HG03342 (cell line): ENCODE measurements around the gene SELPLG.

Experiments used
- ATAC-seq: cut with Tn5 transposase; IDR thresholded peaks from one replicate; pipeline ENCODE4 v1.9.1; 2021; ENCODE audit warnings: mild to moderate bottlenecking, moderate library complexity; ENCODE audit not compliant: unreplicated experiment

SELPLG gene

GRCh38 chr12:108605690-108606406, 27.8 kb downstream of the SELPLG start:
- no peak for ATAC-seq

GRCh38 chr12:108605000-108605689, 28.5 kb downstream of the SELPLG start:
- no peak for ATAC-seq

GRCh38 chr12:108604208-108604941, 29.3 kb downstream of the SELPLG start:
- no peak for ATAC-seq

- ATAC-seq = no peak
Measured at GRCh38 chr12:108603743-108604142, 30.0 kb downstream of the SELPLG start.

GRCh38 chr12:108602976-108603704, 30.6 kb downstream of the SELPLG start:
- no peak for ATAC-seq

GRCh38 chr12:108602209-108602705, 31.4 kb downstream of the SELPLG start:
- no peak for ATAC-seq

GRCh38 chr12:108600702-108601007, 33.0 kb downstream of the SELPLG start:
- no peak for ATAC-seq

GRCh38 chr12:108599948-108600701, 33.6 kb downstream of the SELPLG start:
- no peak for ATAC-seq

- no peak for ATAC-seq
Measured at GRCh38 chr12:108599541-108599940, 34.2 kb downstream of the SELPLG start.

- no peak for ATAC-seq
Measured at GRCh38 chr12:108598553-108599250, 35.0 kb downstream of the SELPLG start.

GRCh38 chr12:108597559-108598471, 35.9 kb downstream of the SELPLG start, which contains the start of gene TMEM119:
TMEM119 (minus strand) TSS chr12:108598084; CDS start chr12:108592383, 5,701 bp downstream.
- no peak for ATAC-seq

- ATAC-seq = no peak
Measured at GRCh38 chr12:108596854-108597558, 36.7 kb downstream of the SELPLG start.

GRCh38 chr12:108595711-108596647, 37.7 kb downstream of the SELPLG start:
- ATAC-seq = no peak

GRCh38 chr12:108594960-108595710, 38.6 kb downstream of the SELPLG start:
- ATAC-seq = no peak

GRCh38 chr12:108594323-108594903, 39.3 kb downstream of the SELPLG start:
- no peak for ATAC-seq
